Lung microvascular endothelial cell (primary cell): ENCODE measurements around the gene PDGFRA. TPM values are rescaled to one million over a fixed set of nuclear protein-coding genes. Genes with fewer than 3 reads are reported as not detected.
A peak's percentile ranks its signal among the peaks of the same experiment; 100 is the strongest.
"Not testable (repeated sequence)": the region's sequence is repeated elsewhere in the genome, so short reads cannot be mapped to it uniquely, and the experiment has no call there.

Experiments used
- DNase-seq, 2 donors: peaks; one replicate each; pipeline versions ENCODE4 v3.0.0 to v3.0.0-alpha.2; 2010; ENCODE audit warnings: low read depth in 2 of 2
- total RNA-seq: library from RNA; depleted of rRNA; stranded (reverse); fragments of >200 nt; gene quantifications from 2 replicates; pipeline ENCODE4 v1.2.1, GENCODE V29; 2014

The PDGFRA gene
- total RNA-seq, 1 donor from 2014 or later: 0.20 TPM

- peak; percentile 62 to 72 for DNase-seq
These were observed 89.8 kb downstream of the PDGFRA start for GRCh38 chr4:54318904-54319303.

DNA sequence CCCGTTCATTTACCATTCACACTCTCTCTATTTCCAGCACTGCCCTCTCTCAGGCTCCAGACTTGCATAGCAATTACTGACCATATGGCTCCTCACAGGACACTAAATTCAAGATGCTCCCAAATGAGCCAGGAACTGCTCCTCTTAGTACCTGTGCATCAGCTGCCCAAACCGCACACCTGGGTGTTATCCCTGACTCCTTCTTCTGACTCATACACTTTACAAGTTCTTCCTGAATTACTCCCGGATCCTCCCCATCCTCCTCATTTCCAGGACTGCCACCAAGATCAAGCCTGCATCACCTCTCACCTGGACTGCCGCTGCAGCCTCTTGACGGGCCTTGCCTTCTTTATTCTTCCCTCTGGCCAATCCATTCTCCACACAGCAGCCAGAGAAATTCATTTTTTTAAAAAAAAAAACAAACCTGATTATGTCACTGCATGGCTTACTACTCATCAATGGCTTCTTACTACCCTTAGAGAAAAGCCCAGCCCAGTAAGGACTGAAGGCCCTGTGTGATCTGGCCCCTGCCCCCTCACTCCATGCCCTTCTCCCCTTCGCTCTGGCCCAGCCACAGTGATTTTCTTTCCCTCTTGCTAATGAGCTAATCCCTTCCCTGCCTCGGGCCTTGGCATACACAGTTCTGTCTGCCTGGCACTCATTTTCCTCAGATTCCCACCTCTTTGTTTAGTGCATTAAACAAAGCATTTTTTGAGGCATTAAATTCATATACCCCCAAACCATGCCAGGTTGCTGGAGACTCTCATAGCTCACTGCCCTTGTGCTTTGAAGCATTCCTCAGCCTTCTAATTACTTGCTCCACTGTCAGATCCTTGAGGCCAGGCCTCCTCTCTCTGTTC lies 92.0 kb downstream of the PDGFRA start:
- no peak for DNase-seq

DNA sequence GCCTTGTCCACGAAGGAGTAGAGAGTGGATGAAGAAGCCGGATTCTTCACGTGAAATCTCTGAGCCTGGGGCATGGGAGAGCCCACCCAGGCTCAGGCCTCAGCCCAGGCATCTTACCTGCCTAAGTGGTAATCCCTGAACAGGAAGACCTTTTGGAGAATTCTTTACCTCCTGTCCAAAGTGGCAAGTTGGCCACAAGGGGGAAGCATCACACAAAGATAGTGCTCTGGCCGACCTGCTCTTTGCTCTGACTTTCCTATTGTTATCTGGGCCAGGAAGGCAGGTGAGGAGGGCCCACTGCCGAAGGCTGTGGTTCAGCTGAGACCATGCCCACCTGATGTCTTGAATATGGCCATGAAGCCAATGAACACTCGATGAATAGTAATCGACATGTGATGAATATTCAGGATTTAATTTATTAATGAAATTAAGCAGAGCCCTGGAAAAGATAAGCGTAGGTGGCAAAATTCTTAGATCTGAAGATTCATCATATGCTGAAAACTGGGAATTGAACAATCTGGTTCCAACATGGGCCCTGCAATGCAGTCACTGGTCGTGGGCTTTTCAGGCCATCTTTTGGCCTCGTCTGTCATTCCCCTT lies 93.8 kb downstream of the PDGFRA start:
- peak; percentile 69 to 77 for DNase-seq

DNA sequence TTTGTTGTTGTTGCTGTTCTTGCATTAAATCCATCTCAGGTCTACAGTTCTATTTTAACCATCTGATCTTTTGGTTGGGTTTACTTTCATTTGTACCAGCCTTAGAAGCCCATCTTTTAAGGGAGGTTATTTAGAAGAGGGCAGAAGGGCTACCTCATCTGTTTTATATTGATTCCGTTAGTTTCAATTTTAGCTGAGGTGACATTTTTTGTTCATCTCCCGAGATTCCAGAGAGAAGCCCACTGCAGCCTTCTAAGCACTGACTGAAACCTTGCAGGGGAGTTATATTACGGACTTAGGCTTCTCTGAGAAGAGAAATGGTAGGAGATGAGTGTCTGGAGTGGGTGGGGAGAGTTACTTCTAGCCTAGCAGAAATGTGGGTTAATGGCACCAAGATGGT lies 101.8 kb downstream of the PDGFRA start:
- DNase-seq: no peak

- DNase-seq: no peak
These were observed 103.4 kb downstream of the PDGFRA start for GRCh38 chr4:54332542-54332941.

- DNase-seq: no peak
These were observed 104.6 kb downstream of the PDGFRA start for GRCh38 chr4:54333657-54334056.

- not testable (repeated sequence) for DNase-seq
These were observed 105.7 kb downstream of the PDGFRA start for GRCh38 chr4:54334769-54335168.

DNA sequence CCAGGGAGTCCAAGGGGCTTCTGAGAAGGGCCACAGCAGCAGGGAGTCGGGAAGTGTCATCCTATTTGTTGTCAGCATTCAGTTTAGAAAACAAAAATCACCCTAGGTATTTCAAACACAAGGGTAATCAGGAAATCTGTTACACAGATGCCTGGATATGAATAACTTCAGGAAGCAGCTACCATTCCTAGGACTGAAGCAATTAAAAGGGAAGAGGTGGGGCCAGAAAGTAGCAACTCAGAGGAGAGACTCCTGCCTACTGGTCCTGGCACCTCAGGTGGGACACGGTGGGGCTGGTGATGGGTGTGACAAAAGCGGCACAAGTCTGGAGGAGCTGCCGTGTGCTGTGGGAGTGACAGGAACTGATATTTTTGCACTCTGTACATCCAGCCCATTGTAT lies 107.9 kb downstream of the PDGFRA start:
- DNase-seq: no peak

DNA sequence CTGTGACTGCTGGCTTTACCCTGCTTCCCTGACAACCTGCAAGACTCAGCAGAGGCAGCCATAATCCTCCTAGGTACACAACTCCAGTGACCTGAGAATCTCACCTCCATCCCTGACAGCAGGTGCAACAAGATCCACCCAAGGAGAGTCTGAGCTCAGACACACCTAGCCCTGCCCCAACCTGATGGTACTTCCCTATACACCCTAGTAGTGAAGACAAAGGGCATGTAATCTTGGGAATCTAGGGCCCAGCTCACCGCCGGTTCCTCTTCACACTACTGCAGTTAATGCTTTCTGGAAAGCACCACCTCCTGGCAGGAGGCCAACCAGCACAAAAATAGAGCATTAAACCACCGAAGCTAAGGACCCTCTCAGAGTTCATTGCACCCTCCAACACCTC lies 113.0 kb downstream of the PDGFRA start:
- DNase-seq: not testable (repeated sequence)

Other genes starting within 250 kb of the PDGFRA start
- gene CHIC2, start 164.7 kb upstream of the PDGFRA start, total RNA-seq: 48.2 and 95.0 TPM in 2 replicates
- not detected in 2 replicates for gene GSX2, start 129.1 kb upstream of the PDGFRA start, total RNA-seq